Kidney (tissue), 14 donors: ENCODE measurements around the gene C9orf153. TPM values are rescaled to one million over a fixed set of nuclear protein-coding genes. Genes with fewer than 3 reads are reported as not detected.

Experiments used
- DNase-seq, 5 donors: peaks; one replicate each; pipeline ENCODE4 v3.0.0-alpha.2; 2013 to 2020
- FAIRE-seq: peaks from 2 replicates; lab custom pipeline; 2012; peaks lifted over from hg19 to GRCh38; lab: Jason Lieb, UNC
- H3K27ac ChIP-seq, 2 donors: one replicate each; pipeline ENCODE4 v1.7.0; 2013; ENCODE audit warnings: low read depth in 2 of 2, low read length in 2 of 2, inconsistent platforms in 1 of 2
- H3K27me3 ChIP-seq: one replicate; pipeline ENCODE4 v1.7.1; 2013; ENCODE audit warnings: low read length, inconsistent platforms; ENCODE audit not compliant: control insufficient read depth, insufficient read depth
- H3K36me3 ChIP-seq, 3 donors: one replicate each; pipeline versions ENCODE4 v1.7.0 to v1.7.1; 2013; ENCODE audit warnings: low read length in 3 of 3, control low read depth in 1 of 3, inconsistent platforms in 1 of 3; ENCODE audit not compliant: insufficient read depth in 3 of 3, control insufficient read depth in 2 of 3
- H3K4me1 ChIP-seq, 3 donors: one replicate each; pipeline versions ENCODE4 v1.7.0 to v1.7.1; 2013; ENCODE audit warnings: low read length in 3 of 3, inconsistent platforms in 1 of 3, low read depth in 1 of 3; ENCODE audit not compliant: control insufficient read depth in 2 of 3, insufficient read depth in 2 of 3
- H3K4me3 ChIP-seq, 3 donors: one replicate each; pipeline versions ENCODE4 v1.7.0 to v1.8.1; 2013; ENCODE audit warnings: low read length in 3 of 3, control low read depth in 1 of 3, inconsistent platforms in 1 of 3
- H3K9ac ChIP-seq, 3 donors: one replicate each; pipeline versions ENCODE4 v1.7.0 to v1.7.1; 2013; ENCODE audit warnings: low read length in 3 of 3, control low read depth in 1 of 3, inconsistent platforms in 1 of 3
- H3K9me3 ChIP-seq, 3 donors: one replicate each; pipeline versions ENCODE4 v1.7.0 to v1.7.1; 2013; ENCODE audit warnings: low read length in 3 of 3, control low read depth in 1 of 3, inconsistent platforms in 1 of 3; ENCODE audit not compliant: control insufficient read depth in 2 of 3, insufficient read depth in 1 of 3
- intact Hi-C: fragments of 100-400 bp; cut with DNase I; formaldehyde crosslinking; loops from one replicate; pipeline ENCODE4 v1.11.1; 2022
- polyA plus RNA-seq: library from polyadenylated mRNA; stranded (reverse); fragments of 350-450 nt; fragmentation: Illumina TruSeq; extraction: RNeasy Lipid Tissue Mini Kit (QIAGEN cat#74804); gene quantifications from one replicate; pipeline ENCODE4 v1.2.3, GENCODE V29; 2014; ENCODE audit warnings: low read depth, low replicate concordance; ENCODE audit not compliant: insufficient read depth
- total RNA-seq: library from RNA; stranded (reverse); fragmentation: NEBNext Ultra II Directional; extraction: Animal tissue kit (Norgen Biotek cat#: 25700); gene quantifications from one replicate; pipeline ENCODE4 v1.2.1, GENCODE V29; 2021
- TF ChIP-seq, protein P1 (sequence below): IDR thresholded peaks from 3 replicates; pipeline ENCODE4 v1.5.1; 2012; ENCODE audit warnings: mild to moderate bottlenecking, moderate library complexity, borderline replicate concordance; ENCODE audit not compliant: insufficient read depth; ENCODE audit errors: extremely low read depth
- donor health status: control.
- donor health status: control.
- donor health status: control.
- donor health status: control.
- donor health status: control.
- donor health status: DM: yes; HTN: yes; CAD: no.
- donor health status: Normal renal cell carcinoma (clear cell type).

The C9orf153 gene
- total and polyA plus RNA-seq, 2 donors from 2014 or later, result not detected

DNA sequence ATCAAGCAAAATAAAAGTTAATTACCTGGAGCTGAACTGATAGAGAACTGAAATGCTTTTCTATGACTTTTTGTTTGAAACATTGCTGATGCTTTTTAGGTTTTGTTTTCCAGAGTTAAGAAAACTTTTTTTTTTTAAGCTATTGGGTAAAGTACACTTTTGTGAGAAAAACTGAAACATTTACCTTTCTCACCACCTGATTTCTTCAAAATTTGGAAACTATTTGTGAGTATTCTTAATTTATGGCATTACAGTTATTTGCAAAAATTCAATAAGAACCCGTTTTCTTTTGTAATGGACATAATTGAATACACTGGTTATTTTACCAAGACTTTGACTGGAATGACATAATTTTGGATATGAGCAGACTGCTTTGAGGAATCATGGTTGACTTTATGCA lies 6.6 kb downstream of the C9orf153 start:
- DNase-seq (no peak), FAIRE-seq (no peak)
- H3K27me3 ChIP-seq, result no peaks in the 10 kb centered on the region
- H3K9ac ChIP-seq, result no peak overlapping the region
- no peak overlapping the region for H3K27ac ChIP-seq
- intact Hi-C loops, result no loop called here
- no peak overlapping the region for H3K4me3 ChIP-seq
- TF ChIP-seq, protein P1, sequence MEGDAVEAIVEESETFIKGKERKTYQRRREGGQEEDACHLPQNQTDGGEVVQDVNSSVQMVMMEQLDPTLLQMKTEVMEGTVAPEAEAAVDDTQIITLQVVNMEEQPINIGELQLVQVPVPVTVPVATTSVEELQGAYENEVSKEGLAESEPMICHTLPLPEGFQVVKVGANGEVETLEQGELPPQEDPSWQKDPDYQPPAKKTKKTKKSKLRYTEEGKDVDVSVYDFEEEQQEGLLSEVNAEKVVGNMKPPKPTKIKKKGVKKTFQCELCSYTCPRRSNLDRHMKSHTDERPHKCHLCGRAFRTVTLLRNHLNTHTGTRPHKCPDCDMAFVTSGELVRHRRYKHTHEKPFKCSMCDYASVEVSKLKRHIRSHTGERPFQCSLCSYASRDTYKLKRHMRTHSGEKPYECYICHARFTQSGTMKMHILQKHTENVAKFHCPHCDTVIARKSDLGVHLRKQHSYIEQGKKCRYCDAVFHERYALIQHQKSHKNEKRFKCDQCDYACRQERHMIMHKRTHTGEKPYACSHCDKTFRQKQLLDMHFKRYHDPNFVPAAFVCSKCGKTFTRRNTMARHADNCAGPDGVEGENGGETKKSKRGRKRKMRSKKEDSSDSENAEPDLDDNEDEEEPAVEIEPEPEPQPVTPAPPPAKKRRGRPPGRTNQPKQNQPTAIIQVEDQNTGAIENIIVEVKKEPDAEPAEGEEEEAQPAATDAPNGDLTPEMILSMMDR, result no peak
- H3K4me1 ChIP-seq, result no peaks in the 10 kb centered on the region
- H3K36me3 ChIP-seq, result no peaks in the 10 kb centered on the region
- H3K9me3 ChIP-seq, result peaks cover 0 to 7% (median 0%) of the 10 kb centered on the region in 3 donors

DNA sequence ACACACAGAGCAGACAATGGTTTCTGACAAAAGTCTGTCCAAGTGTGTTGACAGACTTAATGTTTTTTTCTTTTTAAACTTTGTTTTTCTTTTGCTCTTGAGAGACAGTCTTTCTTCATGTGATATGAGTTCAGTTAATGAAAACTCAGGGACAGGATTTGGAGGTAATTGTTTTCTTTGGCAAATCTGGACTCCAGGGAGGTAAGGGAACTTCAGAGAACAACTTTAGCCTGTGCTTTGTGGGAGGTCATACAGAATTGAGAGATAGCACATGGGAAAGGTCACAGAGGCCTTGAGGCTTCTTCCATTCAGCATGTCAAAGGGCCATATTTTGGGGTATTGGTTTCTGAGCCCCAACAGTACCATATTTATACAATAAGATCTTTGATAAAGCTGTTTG lies 9.3 kb downstream of the C9orf153 start:
- Histone ChIP-seq H3K36me3 (no peaks in the 10 kb centered on the region), H3K9me3 (peaks cover 0 to 7% (median 0%) of the 10 kb centered on the region in 3 donors), H3K4me3 (no peak overlapping the region), H3K27me3 (no peaks in the 10 kb centered on the region), H3K27ac (no peak overlapping the region), H3K9ac (no peak overlapping the region), H3K4me1 (peaks cover 0 to 5% (median 0%) of the 10 kb centered on the region in 3 donors)
- TF ChIP-seq, protein P1, result no peak
- intact Hi-C loops, result no loop called here
- DNase-seq, result no peak
- no peak for FAIRE-seq

DNA sequence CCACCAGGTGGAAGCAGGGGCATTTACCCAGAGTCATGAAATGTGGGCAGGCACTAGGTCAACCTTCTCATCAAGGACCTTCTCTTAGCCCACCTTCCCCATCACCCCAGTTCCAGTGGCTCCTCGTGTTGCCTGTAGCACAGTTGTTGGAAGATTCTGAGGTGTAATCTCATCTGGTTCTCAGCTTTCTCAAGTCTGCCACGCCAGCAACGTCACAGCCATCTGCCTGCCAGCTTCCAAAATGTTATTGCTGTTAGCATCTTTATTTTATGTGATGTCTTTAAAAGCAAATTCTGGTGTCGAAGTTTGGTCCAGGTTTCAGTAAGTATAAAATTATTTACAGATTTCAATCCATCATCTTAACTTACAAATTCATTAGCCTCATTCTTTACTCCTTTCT lies 10.7 kb downstream of the C9orf153 start:
- no peak overlapping the region for H3K4me3 ChIP-seq
- H3K27me3 ChIP-seq, result no peaks in the 10 kb centered on the region
- H3K9me3 ChIP-seq, result peaks cover 0 to 7% (median 0%) of the 10 kb centered on the region in 3 donors
- no peaks in the 10 kb centered on the region for H3K36me3 ChIP-seq
- TF ChIP-seq, protein P1, result no peak
- H3K9ac ChIP-seq, result no peak overlapping the region
- no peak overlapping the region for H3K27ac ChIP-seq
- DNase-seq (no peak), FAIRE-seq (no peak)
- peaks cover 0 to 5% (median 0%) of the 10 kb centered on the region in 3 donors for H3K4me1 ChIP-seq
- intact Hi-C loops, result no loop called here

DNA sequence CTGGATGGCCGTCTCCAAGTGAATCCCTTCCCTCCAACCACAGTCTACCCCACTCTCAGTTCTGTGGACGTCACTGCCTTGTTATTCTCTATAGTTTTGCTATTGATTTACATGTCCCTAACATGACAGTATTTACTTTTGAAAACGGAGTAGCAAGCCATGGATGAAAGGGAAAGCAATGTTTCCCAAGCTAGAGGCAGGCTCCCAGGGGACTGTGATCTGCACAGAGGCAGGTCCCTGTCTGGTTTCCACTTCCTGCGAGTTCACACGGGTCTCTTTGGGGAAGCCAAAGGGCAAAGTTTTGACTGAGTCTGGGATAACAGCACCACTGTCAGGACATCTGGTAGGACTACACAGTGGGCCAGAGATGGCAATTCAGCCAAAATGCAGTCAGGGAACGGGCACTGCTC lies 12.7 kb downstream of the C9orf153 start:
- no peak overlapping the region for H3K27ac ChIP-seq
- intact Hi-C loops, result no loop called here

More for the DNA sequence above, 12.7 kb downstream of the C9orf153 start:
- FAIRE-seq, result no peak
- H3K9me3 ChIP-seq, result no peaks in the 10 kb centered on the region
- H3K9ac ChIP-seq, result no peak overlapping the region
- H3K36me3 ChIP-seq, result no peaks in the 10 kb centered on the region
- no peaks in the 10 kb centered on the region for H3K27me3 ChIP-seq
- peak in 2 of 5 donors; percentile 16 to 42 for DNase-seq
- peak overlapping the region in 1 of 3 donors; percentile 2 for H3K4me3 ChIP-seq
- H3K4me1 ChIP-seq, result peaks cover 0 to 5% (median 0%) of the 10 kb centered on the region in 3 donors
- TF ChIP-seq, protein P1, result peak; percentile 14
